ENCODE measurements around the gene DGAT2.

DGAT2 gene

GRCh38 chr11:75768112-75768908 lies at the start of gene DGAT2:
TSS of gene DGAT2 (plus strand) at chr11:75768778. CDS start at chr11:75768992, 214 bp downstream.
- H3K4me1 ChIP-seq (ENCODE audit: insufficient read depth, low read length): peaks cover 8% of the 10 kb centered on the region; the same call in 1 of the 2 replicates
- H3K4me3 ChIP-seq (ENCODE audit: low read length): peak within 1 kb of the TSS; percentile 62
- no peaks in the 10 kb centered on the region for H3K36me3 ChIP-seq (ENCODE audit: insufficient read depth, low read depth, low read length)
- H3K27ac ChIP-seq (ENCODE audit: low read length): no peak within 1 kb of the TSS
- peaks cover 85% of the 10 kb centered on the region for H3K27me3 ChIP-seq (ENCODE audit: insufficient read depth, low read length)
- H3K9me3 ChIP-seq (ENCODE audit: insufficient read depth, low read depth, low read length): no peaks in the 10 kb centered on the region
- peak within 1 kb of the TSS; percentile 67; the same call in 1 of the 2 replicates for H3K9ac ChIP-seq (ENCODE audit: low read depth, low read length)

GRCh38 chr11:75719340-75720239 lies 49.0 kb upstream of the DGAT2 start:
- Histone ChIP-seq H3K9ac (ENCODE audit: low read depth, low read length) (no peak overlapping the region), H3K36me3 (ENCODE audit: insufficient read depth, low read depth, low read length) (no peaks in the 10 kb centered on the region), H3K27ac (ENCODE audit: low read length) (no peak overlapping the region), H3K9me3 (ENCODE audit: insufficient read depth, low read depth, low read length) (no peaks in the 10 kb centered on the region), H3K27me3 (ENCODE audit: insufficient read depth, low read length) (peaks cover 47% of the 10 kb centered on the region), H3K4me1 (ENCODE audit: insufficient read depth, low read length) (no peaks in the 10 kb centered on the region), H3K4me3 (ENCODE audit: low read length) (no peak overlapping the region)

GRCh38 chr11:75720639-75721038 lies 47.9 kb upstream of the DGAT2 start:
- no peak overlapping the region for H3K9ac ChIP-seq (ENCODE audit: low read depth, low read length)
- no peak overlapping the region for H3K27ac ChIP-seq (ENCODE audit: low read length)
- H3K9me3 ChIP-seq (ENCODE audit: insufficient read depth, low read depth, low read length): no peaks in the 10 kb centered on the region
- no peaks in the 10 kb centered on the region for H3K4me1 ChIP-seq (ENCODE audit: insufficient read depth, low read length)
- H3K27me3 ChIP-seq (ENCODE audit: insufficient read depth, low read length): peaks cover 45% of the 10 kb centered on the region
- no peaks in the 10 kb centered on the region for H3K36me3 ChIP-seq (ENCODE audit: insufficient read depth, low read depth, low read length)
- H3K4me3 ChIP-seq (ENCODE audit: low read length): no peak overlapping the region

- Histone ChIP-seq H3K27ac (ENCODE audit: low read length) (no peak overlapping the region), H3K4me3 (ENCODE audit: low read length) (no peak overlapping the region), H3K36me3 (ENCODE audit: insufficient read depth, low read depth, low read length) (no peaks in the 10 kb centered on the region)
Measured at GRCh38 chr11:75721852-75722668, 46.5 kb upstream of the DGAT2 start.

GRCh38 chr11:75722669-75723042 lies 45.9 kb upstream of the DGAT2 start:
- Histone ChIP-seq H3K9me3 (ENCODE audit: insufficient read depth, low read depth, low read length) (no peaks in the 10 kb centered on the region), H3K4me3 (ENCODE audit: low read length) (no peak overlapping the region), H3K4me1 (ENCODE audit: insufficient read depth, low read length) (no peaks in the 10 kb centered on the region), H3K36me3 (ENCODE audit: insufficient read depth, low read depth, low read length) (no peaks in the 10 kb centered on the region), H3K27ac (ENCODE audit: low read length) (no peak overlapping the region), H3K9ac (ENCODE audit: low read depth, low read length) (no peak overlapping the region), H3K27me3 (ENCODE audit: insufficient read depth, low read length) (peaks cover 30% of the 10 kb centered on the region)

More at GRCh38 chr11:75721852-75722668, 46.5 kb upstream of the DGAT2 start:
- no peak overlapping the region for H3K9ac ChIP-seq (ENCODE audit: low read depth, low read length)
- no peaks in the 10 kb centered on the region for H3K4me1 ChIP-seq (ENCODE audit: insufficient read depth, low read length)
- no peaks in the 10 kb centered on the region for H3K9me3 ChIP-seq (ENCODE audit: insufficient read depth, low read depth, low read length)
- H3K27me3 ChIP-seq (ENCODE audit: insufficient read depth, low read length): peaks cover 36% of the 10 kb centered on the region

GRCh38 chr11:75725547-75726320 lies 42.8 kb upstream of the DGAT2 start:
- no peak overlapping the region for H3K27ac ChIP-seq (ENCODE audit: low read length)

GRCh38 chr11:75728992-75729391 lies 39.6 kb upstream of the DGAT2 start:
- Histone ChIP-seq H3K4me3 (ENCODE audit: low read length) (no peak overlapping the region), H3K9me3 (ENCODE audit: insufficient read depth, low read depth, low read length) (no peaks in the 10 kb centered on the region), H3K4me1 (ENCODE audit: insufficient read depth, low read length) (no peaks in the 10 kb centered on the region), H3K27ac (ENCODE audit: low read length) (no peak overlapping the region), H3K27me3 (ENCODE audit: insufficient read depth, low read length) (0 out of 2 replicates have a peak, but pooled peaks cover 4% of the 10 kb centered on the region), H3K36me3 (ENCODE audit: insufficient read depth, low read depth, low read length) (no peaks in the 10 kb centered on the region), H3K9ac (ENCODE audit: low read depth, low read length) (no peak overlapping the region)

More at GRCh38 chr11:75725547-75726320, 42.8 kb upstream of the DGAT2 start:
- Histone ChIP-seq H3K4me3 (ENCODE audit: low read length) (no peak overlapping the region), H3K9ac (ENCODE audit: low read depth, low read length) (no peak overlapping the region), H3K9me3 (ENCODE audit: insufficient read depth, low read depth, low read length) (no peaks in the 10 kb centered on the region), H3K27me3 (ENCODE audit: insufficient read depth, low read length) (peaks cover 6% of the 10 kb centered on the region; the same call in 1 of the 2 replicates), H3K4me1 (ENCODE audit: insufficient read depth, low read length) (no peaks in the 10 kb centered on the region), H3K36me3 (ENCODE audit: insufficient read depth, low read depth, low read length) (no peaks in the 10 kb centered on the region)

GRCh38 chr11:75731095-75731494 lies 37.5 kb upstream of the DGAT2 start:
- Histone ChIP-seq H3K4me3 (ENCODE audit: low read length) (no peak overlapping the region), H3K9ac (ENCODE audit: low read depth, low read length) (no peak overlapping the region), H3K36me3 (ENCODE audit: insufficient read depth, low read depth, low read length) (no peaks in the 10 kb centered on the region), H3K27me3 (ENCODE audit: insufficient read depth, low read length) (0 out of 2 replicates have a peak, but pooled peaks cover 4% of the 10 kb centered on the region), H3K9me3 (ENCODE audit: insufficient read depth, low read depth, low read length) (no peaks in the 10 kb centered on the region), H3K4me1 (ENCODE audit: insufficient read depth, low read length) (no peaks in the 10 kb centered on the region), H3K27ac (ENCODE audit: low read length) (no peak overlapping the region)

GRCh38 chr11:75733071-75733430 lies 35.5 kb upstream of the DGAT2 start:
- Histone ChIP-seq H3K9me3 (ENCODE audit: insufficient read depth, low read depth, low read length) (no peaks in the 10 kb centered on the region), H3K27ac (ENCODE audit: low read length) (no peak overlapping the region), H3K36me3 (ENCODE audit: insufficient read depth, low read depth, low read length) (no peaks in the 10 kb centered on the region), H3K9ac (ENCODE audit: low read depth, low read length) (no peak overlapping the region), H3K4me3 (ENCODE audit: low read length) (no peak overlapping the region), H3K4me1 (ENCODE audit: insufficient read depth, low read length) (no peaks in the 10 kb centered on the region), H3K27me3 (ENCODE audit: insufficient read depth, low read length) (0 out of 2 replicates have a peak, but pooled peaks cover 4% of the 10 kb centered on the region)

- Histone ChIP-seq H3K4me3 (ENCODE audit: low read length) (no peak overlapping the region), H3K9ac (ENCODE audit: low read depth, low read length) (no peak overlapping the region), H3K27ac (ENCODE audit: low read length) (no peak overlapping the region), H3K4me1 (ENCODE audit: insufficient read depth, low read length) (no peaks in the 10 kb centered on the region), H3K36me3 (ENCODE audit: insufficient read depth, low read depth, low read length) (no peaks in the 10 kb centered on the region), H3K27me3 (ENCODE audit: insufficient read depth, low read length) (0 out of 2 replicates have a peak, but pooled peaks cover 4% of the 10 kb centered on the region), H3K9me3 (ENCODE audit: insufficient read depth, low read depth, low read length) (no peaks in the 10 kb centered on the region)
Measured at GRCh38 chr11:75733431-75734107, 35.0 kb upstream of the DGAT2 start.
